Right kidney (tissue), 1 donor: ENCODE results near the gene MEGF10.

Experiments
- DNase-seq: peaks from one replicate; pipeline ENCODE4 v3.0.0-alpha.2; 2016

The MEGF10 gene

DNA sequence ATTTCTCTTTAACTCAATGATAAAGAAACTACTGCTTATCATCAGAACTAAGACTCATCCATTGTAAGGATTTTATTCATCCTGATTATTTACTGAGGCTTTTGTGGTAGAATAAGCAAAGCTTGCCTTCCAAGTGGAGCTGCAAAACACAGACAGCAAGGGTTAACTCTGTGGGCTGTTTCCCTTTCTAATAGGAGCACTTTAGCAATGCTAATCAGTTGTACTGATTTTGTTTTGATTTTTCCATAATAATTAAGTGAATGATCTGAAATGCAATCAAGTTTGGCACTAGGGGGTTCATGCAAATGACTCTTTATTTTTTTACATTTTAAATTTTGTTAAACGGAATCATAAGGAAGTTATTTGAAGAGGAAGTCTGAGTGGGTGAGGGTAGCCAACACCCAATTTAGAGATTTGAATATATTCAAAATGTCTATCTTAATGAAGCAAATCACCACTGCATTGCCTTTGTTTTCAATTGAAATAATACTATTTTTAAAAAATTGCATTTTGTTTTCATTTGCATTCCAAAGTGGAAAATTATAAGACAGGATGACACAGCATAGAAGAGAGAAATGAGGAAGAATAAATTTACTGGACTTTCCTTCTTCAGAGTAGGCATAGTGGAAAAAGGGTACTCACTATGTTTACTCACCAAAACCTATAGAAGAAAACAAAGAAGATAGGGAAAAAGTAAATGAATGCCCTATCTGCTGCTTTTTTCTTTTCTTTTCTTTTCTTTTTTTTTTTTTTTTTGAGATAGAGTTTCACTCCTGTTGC lies 36.6 kb downstream of the MEGF10 start:
- DNase-seq: no peak

DNA sequence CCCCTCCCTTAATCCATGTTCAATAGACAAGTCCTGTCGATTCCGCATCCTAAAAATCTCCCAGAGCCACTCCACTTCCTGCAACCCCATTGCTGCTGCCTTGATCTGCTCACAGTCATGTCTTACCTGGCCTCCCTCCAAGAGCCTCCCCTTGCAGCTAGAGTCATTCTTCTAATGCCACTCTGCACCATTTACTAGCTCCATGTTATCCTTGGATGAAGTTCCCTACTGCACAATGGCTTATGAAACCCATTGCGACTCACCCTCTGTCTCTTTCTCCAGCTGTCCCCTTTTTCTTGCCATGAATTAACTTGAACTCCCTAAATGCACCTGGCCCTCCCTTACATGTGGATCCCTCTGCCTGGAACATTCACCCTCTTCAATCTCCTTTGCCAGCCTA lies 39.5 kb downstream of the MEGF10 start:
- no peak for DNase-seq

DNA sequence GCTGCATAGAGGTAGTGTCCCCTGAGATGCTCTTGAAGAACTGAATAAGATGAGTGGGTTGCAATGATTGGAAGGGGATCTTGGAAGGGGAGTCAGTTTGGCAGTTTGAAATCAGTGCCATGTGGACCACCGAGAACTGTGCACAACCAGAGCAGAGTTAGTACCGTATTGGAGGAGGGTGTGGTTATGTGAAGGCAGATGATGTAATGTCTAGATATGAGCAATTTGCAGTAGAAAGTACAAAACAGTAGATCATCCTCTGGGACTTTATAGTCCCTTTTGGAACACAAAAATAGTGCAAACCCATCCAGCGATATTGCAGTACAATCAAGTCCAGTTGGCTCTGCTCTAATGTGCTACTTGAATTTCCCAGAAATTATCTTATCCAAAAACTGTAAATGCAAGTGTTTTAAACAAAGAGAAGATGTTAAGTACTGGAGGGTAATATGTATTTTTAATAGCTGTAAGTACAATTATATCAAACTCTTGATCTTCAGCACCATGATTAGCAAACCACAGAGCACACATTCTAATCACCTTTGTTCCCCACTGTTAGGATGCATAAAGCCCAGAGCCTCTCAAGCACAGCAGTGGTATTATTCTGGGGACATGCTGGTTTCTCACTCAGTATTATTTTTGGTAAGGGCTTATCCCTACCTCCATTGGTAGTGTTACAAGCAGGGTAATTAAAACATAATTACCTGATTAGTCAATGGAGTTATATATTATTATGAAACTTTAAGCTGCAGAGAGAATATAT lies 41.5 kb downstream of the MEGF10 start:
- no peak for DNase-seq

DNA sequence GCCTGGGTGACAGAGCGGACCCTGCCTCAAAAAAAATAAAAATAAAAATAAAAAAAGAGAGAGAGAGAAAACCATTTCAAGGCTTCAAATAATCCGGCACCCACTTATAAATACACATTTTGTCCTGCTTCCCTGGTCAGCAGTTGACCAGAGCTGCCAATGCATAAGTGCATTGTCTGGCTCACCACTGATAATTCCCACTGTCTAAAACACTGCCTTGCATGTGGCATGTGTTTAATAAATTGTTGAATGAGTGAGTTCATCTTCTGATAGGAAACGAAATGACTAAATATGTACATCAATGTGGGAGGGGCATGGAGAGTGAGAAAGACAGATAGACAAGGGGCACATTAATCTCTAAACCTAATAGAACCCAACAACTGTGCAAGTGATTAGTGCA lies 42.9 kb downstream of the MEGF10 start:
- no peak for DNase-seq

DNA sequence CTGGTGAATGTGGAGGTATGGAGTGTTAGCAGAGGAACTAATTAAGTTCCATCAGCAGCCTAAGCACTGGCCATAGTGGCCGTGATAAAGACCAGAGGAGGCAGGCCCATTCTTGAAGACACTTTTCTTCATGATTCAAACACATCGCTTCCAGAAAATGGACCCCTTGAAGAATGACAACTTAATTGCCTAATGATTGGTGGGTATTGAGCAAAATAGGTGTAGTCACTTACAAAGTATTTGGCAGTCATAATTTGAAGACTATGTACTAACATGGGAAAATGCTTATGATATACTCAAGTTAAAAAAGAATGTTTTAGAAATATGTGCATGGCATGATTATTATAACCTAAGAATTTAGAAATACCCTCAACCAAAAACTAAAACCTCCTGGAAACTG lies 44.8 kb downstream of the MEGF10 start:
- no peak for DNase-seq

DNA sequence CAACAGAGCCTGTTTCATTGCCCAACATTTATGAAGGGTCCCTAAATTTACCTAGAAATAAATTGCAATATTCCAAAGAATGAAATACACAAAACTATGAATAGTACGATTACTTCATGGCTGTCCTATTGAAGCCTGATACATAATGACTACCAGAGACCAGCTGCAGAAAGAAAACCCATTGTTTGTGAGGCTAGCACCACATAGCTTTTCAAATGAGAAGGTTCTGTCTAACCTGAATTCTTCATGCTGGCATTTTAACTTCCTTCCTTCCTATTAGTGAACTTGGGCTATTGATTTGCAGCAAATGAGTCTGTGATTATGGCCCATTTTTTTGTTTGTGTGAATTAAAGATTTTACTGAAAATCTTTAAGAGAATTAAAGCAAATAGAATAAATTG lies 47.3 kb downstream of the MEGF10 start:
- no peak for DNase-seq

DNA sequence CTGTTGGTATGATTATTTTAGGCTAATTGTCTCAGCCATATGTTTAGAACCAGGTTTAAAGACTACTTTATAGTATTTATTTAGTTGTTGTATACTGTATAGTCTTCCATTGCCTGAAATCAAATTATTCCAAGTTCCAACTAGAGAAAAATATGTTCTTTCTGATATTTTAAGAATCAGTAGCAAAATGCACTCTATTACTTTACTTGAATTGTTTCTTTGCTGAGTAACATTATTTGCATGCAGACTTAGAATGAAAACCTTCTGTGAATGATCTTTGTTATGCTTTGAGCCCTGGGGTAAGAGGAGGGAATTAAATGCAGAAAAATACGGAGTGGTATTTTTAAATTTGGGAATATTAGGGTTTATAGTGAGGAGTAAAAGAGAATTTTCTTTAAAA lies 47.9 kb downstream of the MEGF10 start:
- no peak for DNase-seq

DNA sequence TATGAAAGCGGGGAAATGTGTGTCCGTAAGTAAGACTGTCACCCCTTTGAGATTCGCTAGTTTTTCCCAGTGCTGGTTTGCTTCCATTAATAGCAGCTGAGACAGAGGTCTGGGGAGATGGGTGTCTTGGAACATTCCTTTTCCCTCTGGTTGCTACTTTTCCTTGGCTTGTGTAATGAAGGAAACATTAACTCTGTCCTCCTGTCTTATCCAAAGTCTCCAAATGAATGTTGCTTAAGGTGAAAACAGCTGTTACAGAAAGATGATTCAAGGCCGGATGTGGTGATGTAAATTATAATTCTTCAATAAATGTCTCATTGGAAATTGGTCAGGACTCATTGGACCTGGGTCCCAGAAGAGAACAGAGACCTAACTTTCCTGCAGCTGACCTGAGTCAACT lies 50.0 kb downstream of the MEGF10 start:
- no peak for DNase-seq

DNA sequence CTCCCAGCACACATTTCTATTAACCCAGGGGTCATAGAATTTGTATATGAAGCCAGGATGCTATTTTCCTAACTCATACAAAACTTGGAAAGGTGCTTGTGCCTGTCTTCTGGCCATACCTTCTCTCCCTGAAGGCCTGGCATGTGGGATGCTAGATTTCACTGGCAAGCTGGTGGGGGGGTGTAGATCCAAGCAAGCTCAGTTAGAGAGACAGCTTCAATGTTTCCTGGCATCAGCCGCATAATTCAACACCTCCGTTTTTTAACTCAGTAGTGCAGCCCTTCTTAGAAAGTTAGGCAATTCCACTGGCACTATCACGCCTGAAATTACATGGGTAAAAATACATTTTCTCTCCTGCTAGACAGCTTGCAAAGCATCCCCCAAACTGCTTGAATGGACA lies 51.8 kb downstream of the MEGF10 start:
- DNase-seq: no peak

DNA sequence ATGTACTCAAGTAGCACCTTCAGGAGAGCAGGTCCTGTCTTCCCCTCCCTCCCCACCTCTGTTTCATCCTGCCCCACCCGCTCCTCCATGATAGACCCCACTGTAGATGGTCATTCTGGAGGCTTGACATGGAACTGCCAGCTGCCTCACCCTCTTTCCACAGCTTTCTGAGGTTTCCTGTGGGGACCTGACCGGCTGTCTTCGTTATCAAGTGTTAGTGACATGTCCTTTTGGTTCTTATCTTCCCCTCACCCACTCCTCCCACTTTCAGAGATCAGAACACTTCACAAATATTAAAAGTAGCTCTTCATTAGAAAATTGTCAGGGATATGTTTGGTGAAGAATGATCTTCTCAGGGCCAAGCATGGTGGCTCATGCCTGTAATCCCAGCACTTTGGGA lies 52.7 kb downstream of the MEGF10 start:
- DNase-seq: no peak

DNA sequence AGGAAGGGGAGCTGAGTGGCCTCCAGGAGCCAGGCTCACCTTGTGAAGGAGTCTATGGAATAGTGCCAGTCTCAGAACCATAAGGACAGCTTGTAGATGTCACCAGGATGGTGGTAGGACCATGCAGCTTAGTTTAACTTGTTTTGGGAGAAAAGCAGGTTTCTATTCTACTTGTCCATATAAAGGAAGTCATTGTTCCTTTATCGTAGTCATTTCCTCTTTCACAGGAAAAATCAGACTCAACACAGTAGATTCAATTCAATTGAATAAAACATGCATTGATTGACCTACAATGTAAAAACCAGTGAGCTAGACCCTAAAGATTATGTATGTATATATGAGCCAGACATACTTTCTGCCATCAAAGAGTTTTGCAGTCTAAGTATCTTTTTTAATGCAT lies 53.3 kb downstream of the MEGF10 start:
- no peak for DNase-seq

DNA sequence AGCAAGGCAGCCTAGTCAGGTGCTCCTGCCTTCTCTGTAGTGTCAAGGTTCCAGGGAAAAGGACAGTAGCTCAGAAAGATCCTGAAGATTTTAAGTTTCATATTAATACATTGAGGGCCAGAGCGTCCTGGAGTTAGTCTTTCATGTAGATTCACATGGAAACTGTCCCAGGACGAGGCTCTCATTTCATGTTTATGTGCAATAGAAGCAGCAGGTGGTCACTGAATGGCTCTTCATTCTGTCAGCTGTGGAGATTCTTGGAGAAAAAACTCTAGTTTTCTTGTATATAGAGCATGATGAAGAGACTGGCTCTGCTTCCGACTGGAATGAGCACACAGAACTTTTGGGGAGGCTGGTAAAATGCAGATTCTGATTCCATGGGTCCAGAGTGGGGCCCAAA lies 54.3 kb downstream of the MEGF10 start:
- DNase-seq: no peak

DNA sequence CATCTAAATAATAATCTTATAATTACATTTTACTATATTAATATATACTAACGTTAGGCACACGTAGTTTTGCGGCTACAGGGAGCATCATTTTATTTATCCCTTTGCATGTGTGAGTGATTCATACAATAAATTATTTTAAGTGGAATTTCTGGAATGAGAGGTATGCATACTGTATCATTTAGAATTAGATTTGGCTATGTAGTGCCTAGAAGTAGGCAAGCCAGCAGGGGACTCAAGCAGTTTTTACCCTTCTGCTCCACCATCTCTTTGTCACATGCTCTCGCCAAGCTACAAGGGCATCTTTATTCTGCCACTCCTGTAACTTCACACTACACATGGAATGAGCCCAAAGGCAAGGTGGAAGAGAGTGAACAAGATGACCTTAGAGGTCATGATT lies 60.8 kb downstream of the MEGF10 start:
- no peak for DNase-seq

DNA sequence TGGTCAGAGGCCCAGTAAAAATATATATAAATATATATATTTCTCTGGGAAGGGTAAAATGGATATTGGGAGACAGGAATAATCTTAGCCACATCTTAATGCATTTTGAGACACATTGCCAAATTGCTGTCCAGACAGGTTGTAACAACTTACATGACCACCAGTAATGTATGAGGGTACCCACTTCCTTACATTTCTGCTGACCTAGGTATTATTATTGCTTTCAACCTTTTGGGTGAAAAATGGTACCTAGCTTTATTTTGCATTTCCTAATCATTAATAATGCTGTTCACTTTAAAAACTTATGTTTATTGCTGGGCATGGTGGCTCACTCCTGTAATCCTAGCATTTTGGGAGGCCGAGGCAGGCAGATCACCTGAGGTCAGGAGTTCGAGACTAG lies 61.5 kb downstream of the MEGF10 start:
- no peak for DNase-seq

DNA sequence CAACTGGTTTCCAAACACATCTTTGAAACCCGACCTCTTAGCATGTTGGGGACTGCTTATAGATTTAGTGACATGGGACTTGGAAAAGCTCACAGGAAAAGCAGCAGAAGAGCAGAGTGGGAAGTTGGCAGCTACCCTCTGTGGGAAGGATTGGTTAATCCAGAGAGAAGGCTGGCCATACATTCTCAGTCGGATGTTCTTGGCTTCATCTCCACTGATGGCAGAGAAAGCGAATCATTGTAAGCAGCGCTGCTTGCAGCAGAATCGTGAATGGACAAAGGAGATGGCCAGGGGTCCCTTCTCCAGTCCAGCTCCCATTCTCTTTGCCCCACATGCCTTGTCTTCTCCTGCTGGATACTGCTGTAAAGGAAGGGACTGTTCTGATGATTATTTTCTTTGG lies 62.7 kb downstream of the MEGF10 start:
- DNase-seq: no peak

DNA sequence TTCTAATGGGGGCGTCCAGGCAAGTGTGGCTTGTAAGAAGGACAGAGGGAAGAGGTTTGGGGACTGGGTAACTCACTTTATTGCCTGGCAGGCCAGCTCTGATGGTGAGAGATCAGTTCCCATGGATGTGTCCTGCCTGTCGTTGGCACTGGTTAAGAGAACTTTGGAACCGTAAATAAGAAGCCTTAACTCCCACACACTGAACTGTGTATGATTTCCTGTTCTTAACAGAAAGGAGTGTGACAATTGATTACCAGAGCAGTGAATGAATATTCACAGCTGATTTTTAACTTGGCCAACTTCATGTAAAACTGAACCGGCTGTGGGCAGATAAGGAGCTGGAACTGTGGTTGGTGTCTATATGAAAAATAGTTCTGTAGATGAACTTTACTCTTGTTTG lies 63.2 kb downstream of the MEGF10 start:
- DNase-seq: no peak

DNA sequence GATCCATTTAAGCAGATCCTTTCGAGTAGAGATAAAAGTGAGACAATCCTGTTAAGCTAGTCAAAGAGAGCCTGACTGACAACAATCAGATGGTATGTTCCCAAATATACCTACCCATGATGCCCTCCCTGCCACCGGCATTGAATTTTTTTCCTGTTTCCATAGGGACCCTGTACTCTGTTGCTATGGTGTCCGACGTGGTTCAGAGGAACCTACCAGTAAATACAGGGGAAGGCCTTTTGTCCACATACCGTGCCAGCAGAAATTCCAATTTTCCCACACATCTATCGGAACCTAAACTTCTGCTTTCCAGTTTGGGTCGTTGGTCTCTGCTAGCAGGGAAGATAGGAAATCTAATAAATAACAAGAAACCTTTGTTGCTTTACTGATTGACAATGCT lies 64.7 kb downstream of the MEGF10 start:
- DNase-seq: no peak

DNA sequence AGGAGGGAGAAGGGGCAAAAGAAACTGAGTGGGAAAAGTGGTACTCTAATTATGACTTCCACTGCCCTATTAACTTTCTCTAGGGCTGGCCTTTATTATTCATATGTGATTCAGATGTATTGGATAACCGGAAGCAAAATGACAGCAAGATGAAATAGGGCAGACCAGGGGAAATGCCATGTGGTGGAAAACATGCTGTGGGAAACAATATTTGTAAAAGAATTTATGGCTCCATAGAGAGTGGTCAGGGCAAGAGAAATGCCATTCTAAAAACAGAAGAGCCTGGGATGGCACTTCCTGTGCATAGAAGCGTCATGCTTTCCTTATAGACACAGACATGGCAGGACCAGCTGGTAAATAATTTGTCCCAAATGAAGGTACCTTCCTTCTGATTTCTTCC lies 67.7 kb downstream of the MEGF10 start:
- no peak for DNase-seq

DNA sequence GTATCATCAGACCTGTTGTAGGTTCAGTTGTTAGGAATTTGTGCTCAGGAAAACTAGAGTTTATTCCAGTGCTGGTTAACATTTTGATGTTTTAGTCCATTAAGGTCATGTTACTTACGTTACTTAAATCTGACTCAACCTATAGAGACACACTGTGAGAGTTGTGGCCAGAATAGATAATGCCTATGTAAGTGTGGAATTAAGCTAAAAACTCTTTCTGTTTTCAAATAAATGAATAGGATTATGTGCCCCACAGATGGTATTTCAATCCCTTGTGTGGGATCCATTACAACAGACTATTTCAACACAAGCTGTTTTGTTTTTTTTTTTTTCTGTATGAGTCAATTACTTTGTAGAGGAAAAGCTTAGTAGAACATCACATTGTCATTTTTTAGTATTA lies 68.1 kb downstream of the MEGF10 start:
- DNase-seq: no peak

DNA sequence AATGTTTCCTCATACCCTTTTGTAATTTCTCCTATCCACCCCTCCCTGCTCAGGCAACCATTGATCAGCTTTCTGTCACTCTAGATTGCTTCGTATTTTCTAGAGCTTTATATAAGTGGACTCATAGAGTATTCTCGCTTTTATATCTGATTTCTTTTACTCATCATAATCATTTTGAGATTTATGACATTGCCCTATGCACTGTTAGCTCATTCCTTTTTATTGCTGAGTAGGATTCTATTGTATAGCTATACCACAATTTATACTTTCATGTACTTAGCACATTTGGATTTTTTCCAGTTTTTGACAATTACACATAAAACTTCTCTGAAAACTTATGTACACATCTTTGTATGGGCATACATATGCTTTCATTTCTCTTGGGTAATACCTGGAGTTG lies 68.9 kb downstream of the MEGF10 start:
- DNase-seq: no peak

DNA sequence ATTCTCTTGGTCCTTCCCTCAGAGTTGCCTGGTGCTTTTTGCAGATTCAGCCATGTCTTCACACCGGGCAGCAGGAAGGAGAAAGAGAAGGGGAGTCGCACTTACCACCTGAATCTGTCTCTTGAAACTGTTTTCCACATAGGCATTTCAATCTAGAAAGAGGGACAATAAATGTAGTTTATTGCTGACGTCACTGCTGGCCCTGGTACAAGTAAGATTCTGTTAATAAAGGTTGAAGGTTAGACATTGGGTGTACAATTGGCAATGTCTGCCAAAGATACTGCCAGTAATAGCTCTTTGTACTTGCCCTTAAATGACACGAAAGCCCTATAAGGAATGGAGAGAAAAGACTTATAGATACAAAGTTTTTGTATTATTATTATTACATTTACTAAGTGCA lies 72.8 kb downstream of the MEGF10 start:
- no peak for DNase-seq

DNA sequence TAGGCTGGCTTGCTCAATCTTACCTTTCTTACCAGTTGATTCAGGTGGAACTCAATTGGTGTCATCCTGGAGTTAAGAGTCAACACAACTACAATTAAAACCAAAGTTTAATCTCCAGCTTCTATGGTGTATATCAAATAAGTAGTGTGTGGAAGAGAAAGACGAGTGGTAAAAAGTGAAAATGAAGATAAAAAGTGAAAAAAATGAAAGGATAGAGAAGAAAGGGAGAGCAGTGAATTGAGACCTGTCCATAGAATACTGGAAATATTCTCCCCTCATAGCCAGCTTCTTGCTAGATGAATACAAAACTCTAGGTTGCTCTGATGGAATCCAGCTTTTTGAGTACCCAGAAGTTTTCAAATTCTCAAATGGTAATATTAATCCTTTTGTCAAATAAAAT lies 76.4 kb downstream of the MEGF10 start:
- no peak for DNase-seq

DNA sequence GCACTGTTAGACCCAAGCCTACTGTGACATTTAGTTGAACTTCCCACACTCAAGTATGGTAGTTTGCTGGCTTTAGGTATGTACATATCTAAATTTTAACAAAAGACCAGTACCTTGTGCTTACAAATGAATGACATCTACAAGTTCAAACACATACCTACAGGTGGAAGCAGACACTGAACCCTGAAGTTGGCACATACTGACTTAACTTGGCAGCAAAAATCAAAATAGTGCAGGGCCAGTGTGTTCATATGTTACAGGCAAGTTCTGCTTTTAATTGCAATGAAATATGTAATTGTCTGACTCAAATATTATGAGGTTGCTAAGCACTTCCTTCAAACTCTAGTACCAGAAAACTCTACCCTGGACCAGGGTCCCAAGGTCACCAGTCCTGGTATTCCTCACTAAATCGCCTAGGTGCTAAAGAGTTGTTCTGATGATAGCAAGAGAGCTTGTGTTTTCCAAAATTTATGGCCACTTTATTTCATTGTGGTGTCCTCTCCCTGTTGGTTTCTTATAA lies 77.4 kb downstream of the MEGF10 start:
- no peak for DNase-seq

DNA sequence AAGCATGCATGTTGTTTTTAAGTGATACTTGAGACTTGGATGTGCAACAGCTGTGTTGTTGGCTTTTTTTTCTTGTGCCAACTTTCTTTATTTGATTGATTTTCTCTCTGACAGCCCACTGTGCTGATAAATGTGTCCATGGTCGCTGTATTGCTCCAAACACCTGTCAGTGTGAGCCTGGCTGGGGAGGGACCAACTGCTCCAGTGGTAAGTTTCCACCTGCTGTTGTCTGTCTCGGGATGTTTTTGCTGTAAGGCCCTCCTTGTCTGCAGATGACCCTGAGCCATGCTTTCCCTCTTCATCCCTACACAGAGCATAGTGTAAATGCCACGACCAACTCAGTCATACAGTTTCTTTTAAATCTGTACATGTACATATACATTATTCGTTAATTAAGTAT lies 79.2 kb downstream of the MEGF10 start:
- no peak for DNase-seq
